ENCODE data around the gene ZBTB46.
"Not testable (repeated sequence)": the region's sequence is repeated elsewhere in the genome, so short reads cannot be mapped to it uniquely, and the experiment has no call there.

ZBTB46 gene

GRCh38 chr20:63814891-63815614 is 16.0 kb downstream of the ZBTB46 start:
- no peak for DNase-seq (ENCODE audit: low read depth)

- no peak for DNase-seq (ENCODE audit: low read depth)
Observed at GRCh38 chr20:63811491-63811875, 19.6 kb downstream of the ZBTB46 start.

- DNase-seq (ENCODE audit: low read depth), result no peak
Observed at GRCh38 chr20:63810730-63811490, 20.2 kb downstream of the ZBTB46 start.

GRCh38 chr20:63809856-63810255 is 21.2 kb downstream of the ZBTB46 start:
- no peak for DNase-seq (ENCODE audit: low read depth)

- DNase-seq (ENCODE audit: low read depth), result no peak
Observed at GRCh38 chr20:63808964-63809674, 21.9 kb downstream of the ZBTB46 start.

GRCh38 chr20:63808145-63808724 is 22.8 kb downstream of the ZBTB46 start:
- no peak for DNase-seq (ENCODE audit: low read depth)

GRCh38 chr20:63807654-63808053 is 23.4 kb downstream of the ZBTB46 start:
- no peak for DNase-seq (ENCODE audit: low read depth)

GRCh38 chr20:63804308-63804636 is 26.8 kb downstream of the ZBTB46 start:
- no peak for DNase-seq (ENCODE audit: low read depth)

GRCh38 chr20:63802469-63803240 is 28.4 kb downstream of the ZBTB46 start:
- no peak for DNase-seq (ENCODE audit: low read depth)

GRCh38 chr20:63801174-63801573 is 29.9 kb downstream of the ZBTB46 start:
- DNase-seq (ENCODE audit: low read depth), result not testable (repeated sequence)

- not testable (repeated sequence) for DNase-seq (ENCODE audit: low read depth)
Observed at GRCh38 chr20:63800411-63800810, 30.7 kb downstream of the ZBTB46 start.

GRCh38 chr20:63799127-63799526 is 31.9 kb downstream of the ZBTB46 start:
- not testable (repeated sequence) for DNase-seq (ENCODE audit: low read depth)

GRCh38 chr20:63797175-63797574 is 33.9 kb downstream of the ZBTB46 start:
- DNase-seq (ENCODE audit: low read depth), result not testable (repeated sequence)

- DNase-seq (ENCODE audit: low read depth), result no peak
Observed at GRCh38 chr20:63795178-63795830, 35.8 kb downstream of the ZBTB46 start.

- DNase-seq (ENCODE audit: low read depth), result no peak
Observed at GRCh38 chr20:63794614-63795013, 36.5 kb downstream of the ZBTB46 start.

- DNase-seq (ENCODE audit: low read depth), result no peak
Observed at GRCh38 chr20:63792866-63793265, 38.2 kb downstream of the ZBTB46 start.

GRCh38 chr20:63791497-63792156 is 39.4 kb downstream of the ZBTB46 start:
- DNase-seq (ENCODE audit: low read depth), result no peak

GRCh38 chr20:63790572-63791168 is 40.4 kb downstream of the ZBTB46 start:
- DNase-seq (ENCODE audit: low read depth), result no peak

- DNase-seq (ENCODE audit: low read depth), result no peak
Observed at GRCh38 chr20:63789836-63790571, 41.1 kb downstream of the ZBTB46 start.

- no peak for DNase-seq (ENCODE audit: low read depth)
Observed at GRCh38 chr20:63787749-63788148, 43.3 kb downstream of the ZBTB46 start.

Data from activated T-helper 1 cell treated with Interleukin-2 at 50 U/mL for 16 hours (primary cell).